Measurements from ENCODE around the gene PDLIM3. TPM values are rescaled to one million over a fixed set of nuclear protein-coding genes. Genes with fewer than 3 reads are reported as not detected.

Gene PDLIM3
- total RNA-seq, 1 donor from 2014 or later = 2.8 TPM

- TF ChIP-seq CTCF (IDR thresholded peaks at IDR 0.05) = no peak
- no peak overlapping the region for H3K27ac Mint-ChIP-seq (ENCODE audit: unreplicated experiment)
- DNase-seq (ENCODE audit: extremely low spot score, unreplicated experiment) = no peak
Observed at GRCh38 chr4:185504098-185505047, 30.9 kb downstream of the PDLIM3 start.

GRCh38 chr4:185502386-185502785, 32.9 kb downstream of the PDLIM3 start:
- Mint-ChIP-seq H3K4me1 (ENCODE audit: unreplicated experiment) (no peaks in the 10 kb centered on the region), H3K9me3 (ENCODE audit: unreplicated experiment) (no peaks in the 10 kb centered on the region), H3K4me3 (ENCODE audit: unreplicated experiment) (no peak overlapping the region), H3K27me3 (ENCODE audit: unreplicated experiment) (no peaks in the 10 kb centered on the region), H3K27ac (ENCODE audit: unreplicated experiment) (no peak overlapping the region), H3K36me3 (ENCODE audit: unreplicated experiment) (peaks cover 4% of the 10 kb centered on the region)
- TF ChIP-seq CTCF (IDR thresholded peaks at IDR 0.05) = no peak
- no peak for DNase-seq (ENCODE audit: extremely low spot score, unreplicated experiment)

More at GRCh38 chr4:185504098-185505047, 30.9 kb downstream of the PDLIM3 start:
- H3K9me3 Mint-ChIP-seq (ENCODE audit: unreplicated experiment) = no peaks in the 10 kb centered on the region
- peaks cover 4% of the 10 kb centered on the region for H3K36me3 Mint-ChIP-seq (ENCODE audit: unreplicated experiment)
- H3K4me1 Mint-ChIP-seq (ENCODE audit: unreplicated experiment) = no peaks in the 10 kb centered on the region
- peak overlapping the region; percentile 32 for H3K4me3 Mint-ChIP-seq (ENCODE audit: unreplicated experiment)
- no peaks in the 10 kb centered on the region for H3K27me3 Mint-ChIP-seq (ENCODE audit: unreplicated experiment)

GRCh38 chr4:185500576-185500975, 34.7 kb downstream of the PDLIM3 start:
- no peak for DNase-seq (ENCODE audit: extremely low spot score, unreplicated experiment)
- Mint-ChIP-seq H3K27me3 (ENCODE audit: unreplicated experiment) (no peaks in the 10 kb centered on the region), H3K4me1 (ENCODE audit: unreplicated experiment) (no peaks in the 10 kb centered on the region), H3K27ac (ENCODE audit: unreplicated experiment) (no peak overlapping the region), H3K36me3 (ENCODE audit: unreplicated experiment) (peaks cover 4% of the 10 kb centered on the region), H3K4me3 (ENCODE audit: unreplicated experiment) (no peak overlapping the region), H3K9me3 (ENCODE audit: unreplicated experiment) (no peaks in the 10 kb centered on the region)
- TF ChIP-seq CTCF (IDR thresholded peaks at IDR 0.05) = no peak

- no peak for DNase-seq (ENCODE audit: extremely low spot score, unreplicated experiment)
- no peak for TF ChIP-seq CTCF (IDR thresholded peaks at IDR 0.05)
- H3K4me3 Mint-ChIP-seq (ENCODE audit: unreplicated experiment) = no peak overlapping the region
- no peaks in the 10 kb centered on the region for H3K9me3 Mint-ChIP-seq (ENCODE audit: unreplicated experiment)
- no peak overlapping the region for H3K27ac Mint-ChIP-seq (ENCODE audit: unreplicated experiment)
- H3K36me3 Mint-ChIP-seq (ENCODE audit: unreplicated experiment) = peaks cover 4% of the 10 kb centered on the region
- H3K27me3 Mint-ChIP-seq (ENCODE audit: unreplicated experiment) = no peaks in the 10 kb centered on the region
- no peaks in the 10 kb centered on the region for H3K4me1 Mint-ChIP-seq (ENCODE audit: unreplicated experiment)
Observed at GRCh38 chr4:185500035-185500434, 35.3 kb downstream of the PDLIM3 start.

- H3K27me3 Mint-ChIP-seq (ENCODE audit: unreplicated experiment) = peaks cover 21% of the 10 kb centered on the region
- no peak for TF ChIP-seq CTCF (IDR thresholded peaks at IDR 0.05)
Observed at GRCh38 chr4:185488650-185489049, 46.7 kb downstream of the PDLIM3 start.

More at GRCh38 chr4:185488650-185489049, 46.7 kb downstream of the PDLIM3 start:
- Mint-ChIP-seq H3K36me3 (ENCODE audit: unreplicated experiment) (peaks cover 3% of the 10 kb centered on the region), H3K4me3 (ENCODE audit: unreplicated experiment) (no peak overlapping the region), H3K9me3 (ENCODE audit: unreplicated experiment) (peaks cover 22% of the 10 kb centered on the region), H3K4me1 (ENCODE audit: unreplicated experiment) (no peaks in the 10 kb centered on the region), H3K27ac (ENCODE audit: unreplicated experiment) (no peak overlapping the region)
- DNase-seq (ENCODE audit: extremely low spot score, unreplicated experiment) = no peak
